Measurements from ENCODE around the gene CMSS1.

CMSS1 gene

GRCh38 chr3:99776516-99777209 is 41.0 kb upstream of the CMSS1 start:
- no peak overlapping the region for H3K4me3 ChIP-seq (ENCODE audit: control insufficient read depth, low read depth, low read length)
- no peak for TF ChIP-seq CTCF (conservative IDR thresholded peaks at IDR 0.05; ENCODE audit: control insufficient read depth, insufficient read depth, low read depth, low read length)
- no peak for DNase-seq (ENCODE audit: low read depth)

GRCh38 chr3:99777210-99777549 is 40.5 kb upstream of the CMSS1 start:
- no peak for TF ChIP-seq CTCF (conservative IDR thresholded peaks at IDR 0.05; ENCODE audit: control insufficient read depth, insufficient read depth, low read depth, low read length)
- H3K4me3 ChIP-seq (ENCODE audit: control insufficient read depth, low read depth, low read length): no peak overlapping the region
- DNase-seq (ENCODE audit: low read depth): no peak

GRCh38 chr3:99777708-99778107 is 40.0 kb upstream of the CMSS1 start:
- no peak for TF ChIP-seq CTCF (conservative IDR thresholded peaks at IDR 0.05; ENCODE audit: control insufficient read depth, insufficient read depth, low read depth, low read length)
- DNase-seq (ENCODE audit: low read depth): no peak

GRCh38 chr3:99780749-99781148 is 36.9 kb upstream of the CMSS1 start:
- DNase-seq (ENCODE audit: low read depth): no peak
- no peak overlapping the region for H3K4me3 ChIP-seq (ENCODE audit: control insufficient read depth, low read depth, low read length)
- TF ChIP-seq CTCF (conservative IDR thresholded peaks at IDR 0.05; ENCODE audit: control insufficient read depth, insufficient read depth, low read depth, low read length): no peak

More at GRCh38 chr3:99777708-99778107, 40.0 kb upstream of the CMSS1 start:
- H3K4me3 ChIP-seq (ENCODE audit: control insufficient read depth, low read depth, low read length): no peak overlapping the region

- DNase-seq (ENCODE audit: low read depth): peak; percentile 56
- no peak overlapping the region for H3K4me3 ChIP-seq (ENCODE audit: control insufficient read depth, low read depth, low read length)
- TF ChIP-seq CTCF (conservative IDR thresholded peaks at IDR 0.05; ENCODE audit: control insufficient read depth, insufficient read depth, low read depth, low read length): no peak
Observed at GRCh38 chr3:99781761-99782160, 35.9 kb upstream of the CMSS1 start.

GRCh38 chr3:99783011-99783573 is 34.6 kb upstream of the CMSS1 start:
- peak; percentile 96 for DNase-seq (ENCODE audit: low read depth)
- TF ChIP-seq CTCF (conservative IDR thresholded peaks at IDR 0.05; ENCODE audit: control insufficient read depth, insufficient read depth, low read depth, low read length): no peak
- no peak overlapping the region for H3K4me3 ChIP-seq (ENCODE audit: control insufficient read depth, low read depth, low read length)
